Central memory CD4-positive, alpha-beta T cell (primary cell): ENCODE results near the gene AGR2.
"Not testable (repeated sequence)": the region's sequence is repeated elsewhere in the genome, so short reads cannot be mapped to it uniquely, and the experiment has no call there.

Experiments used
- DNase-seq: peaks from one replicate; pipeline ENCODE4 v3.0.0; 2022

Gene AGR2

GRCh38 chr7:16773326-16773725 lies 31.5 kb downstream of the AGR2 start:
- DNase-seq = no peak

DNA sequence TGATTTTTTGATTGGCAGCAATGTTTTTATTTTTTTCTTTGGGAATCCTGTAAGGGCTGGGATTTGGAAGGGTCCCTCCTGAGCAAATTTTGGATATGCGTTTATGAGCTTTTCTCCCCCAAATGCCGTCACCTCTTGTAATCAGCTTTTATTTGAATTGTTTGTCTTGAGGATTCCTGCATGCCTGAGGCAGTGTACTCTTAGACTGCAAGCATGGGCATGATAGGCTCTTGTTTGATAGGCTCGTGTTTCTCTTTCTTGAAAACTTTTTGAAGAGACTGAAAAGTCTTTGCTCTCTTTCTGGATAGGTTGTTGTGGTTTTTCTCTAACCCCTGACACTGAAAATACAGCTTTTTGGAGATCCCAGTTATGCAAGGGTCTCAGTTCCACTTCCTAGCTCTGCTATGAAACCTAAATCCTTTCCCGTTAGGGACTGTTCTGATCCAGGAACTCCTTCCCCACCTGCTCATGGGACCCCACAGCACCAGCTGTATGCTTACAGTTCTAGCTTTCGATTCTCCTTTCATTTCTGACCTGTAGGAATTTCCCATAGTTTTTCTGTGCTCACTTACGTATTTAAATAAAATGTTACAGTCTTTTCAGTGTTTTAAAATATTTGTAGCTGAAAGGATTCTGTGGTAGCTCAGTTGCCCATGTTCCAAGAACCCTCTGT lies 34.0 kb downstream of the AGR2 start:
- DNase-seq = no peak

GRCh38 chr7:16769994-16770393 lies 34.8 kb downstream of the AGR2 start:
- not testable (repeated sequence) for DNase-seq

DNA sequence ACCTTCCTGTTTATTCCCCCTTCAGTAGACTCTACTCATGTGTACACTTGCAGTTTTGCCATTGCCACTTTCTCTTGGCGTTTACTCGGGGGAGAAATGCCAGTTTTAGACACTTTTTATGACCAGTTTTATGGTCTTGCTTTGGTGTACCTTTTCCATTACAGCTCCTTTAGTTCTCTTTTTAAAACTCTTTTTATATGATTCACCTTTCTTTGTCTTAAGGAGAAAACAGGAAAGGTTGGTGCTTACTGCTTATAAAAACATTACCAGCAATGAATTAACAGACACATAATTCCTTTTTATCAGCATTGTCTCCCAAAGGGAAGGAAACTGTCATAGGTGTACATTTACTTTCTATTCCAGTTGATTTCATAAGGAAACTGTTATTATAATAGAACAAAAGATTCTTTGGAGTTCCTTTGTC lies 39.4 kb downstream of the AGR2 start:
- no peak for DNase-seq

- no peak for DNase-seq
Measured at GRCh38 chr7:16764942-16765341, 39.9 kb downstream of the AGR2 start.

- DNase-seq = no peak
Measured at GRCh38 chr7:16762177-16762576, 42.6 kb downstream of the AGR2 start.

GRCh38 chr7:16759840-16760239 lies 45.0 kb downstream of the AGR2 start:
- no peak for DNase-seq

DNA sequence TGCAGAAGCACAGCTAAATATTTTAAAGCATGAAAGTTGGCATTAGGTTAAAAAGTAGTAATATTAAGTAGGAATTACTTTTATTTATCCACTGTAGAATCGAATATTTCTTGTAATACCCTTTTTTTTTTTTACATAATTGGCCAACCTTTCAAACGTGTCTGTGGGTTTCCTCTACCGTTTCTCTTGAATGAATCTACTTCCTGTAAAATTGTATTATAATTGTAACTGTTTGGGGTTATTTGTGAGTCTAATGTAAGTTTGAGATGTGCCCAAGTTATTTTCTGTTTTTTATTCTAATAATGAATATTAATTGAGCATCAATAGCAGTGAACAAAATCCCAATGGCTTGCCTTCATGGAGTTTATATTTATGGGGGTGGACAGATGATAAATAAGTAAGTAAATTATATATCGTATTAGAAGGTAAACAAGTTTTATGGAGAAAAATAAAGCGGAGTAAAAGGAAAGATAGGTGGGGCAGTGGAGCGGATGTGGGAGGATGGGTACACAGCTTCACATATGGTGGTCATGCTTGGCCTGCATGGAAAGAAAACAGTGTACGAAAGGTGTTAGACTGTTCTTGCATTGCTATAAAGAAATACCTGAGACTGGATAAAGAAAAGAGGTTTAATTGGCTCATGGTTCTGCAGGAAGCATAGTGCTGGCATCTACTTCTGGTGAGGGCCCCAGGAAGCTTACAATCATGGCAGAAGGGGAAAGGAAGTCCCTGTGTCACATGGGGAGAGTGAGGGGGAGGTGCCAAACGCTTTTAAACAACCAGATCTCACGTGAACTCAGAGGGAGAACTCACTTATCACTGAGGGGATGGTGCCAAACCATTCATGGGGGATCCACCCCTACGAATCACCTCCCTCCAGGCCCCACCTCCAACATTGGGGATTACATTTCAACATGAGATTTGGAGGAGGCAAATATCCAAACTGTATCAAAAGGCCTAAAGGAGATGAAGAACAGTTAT lies 45.9 kb downstream of the AGR2 start:
- no peak for DNase-seq

DNA sequence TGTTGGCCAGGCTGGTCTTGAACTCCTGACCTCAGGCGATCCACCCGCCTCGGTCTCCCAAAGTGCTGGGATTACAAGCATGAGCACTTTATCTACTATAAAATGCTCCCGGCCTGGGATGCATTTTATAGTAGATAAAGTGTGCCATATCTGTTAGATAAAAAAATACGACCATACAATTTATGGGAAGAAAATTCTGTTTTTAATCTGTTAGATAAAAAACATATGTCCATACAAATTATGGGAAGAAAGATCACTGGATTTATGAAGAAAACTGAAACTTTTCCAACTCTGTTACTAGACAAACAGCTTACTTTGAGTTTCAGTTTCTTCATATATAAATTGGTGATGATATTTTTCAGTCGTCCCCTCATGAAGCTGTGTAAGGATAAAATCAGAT lies 46.8 kb downstream of the AGR2 start:
- DNase-seq = no peak

DNA sequence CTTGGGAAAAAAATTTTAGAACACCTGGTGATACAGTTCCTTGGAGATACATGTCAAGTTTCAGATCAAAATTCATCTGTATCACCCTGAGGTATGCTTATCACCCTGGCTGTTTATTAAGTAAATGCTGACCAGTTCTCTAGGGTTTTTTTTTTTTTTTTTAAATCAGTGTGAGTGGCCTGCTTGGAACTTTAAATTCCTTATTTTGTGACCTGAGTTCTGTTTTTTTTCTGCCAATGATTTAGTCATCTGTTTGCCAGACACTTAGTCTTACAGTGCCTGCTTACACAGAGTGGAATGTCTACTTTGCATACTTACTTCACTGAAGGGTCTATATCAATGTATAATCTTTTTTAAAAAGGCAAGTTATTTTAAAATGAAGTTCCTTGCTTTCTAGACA lies 49.4 kb downstream of the AGR2 start:
- DNase-seq = no peak

DNA sequence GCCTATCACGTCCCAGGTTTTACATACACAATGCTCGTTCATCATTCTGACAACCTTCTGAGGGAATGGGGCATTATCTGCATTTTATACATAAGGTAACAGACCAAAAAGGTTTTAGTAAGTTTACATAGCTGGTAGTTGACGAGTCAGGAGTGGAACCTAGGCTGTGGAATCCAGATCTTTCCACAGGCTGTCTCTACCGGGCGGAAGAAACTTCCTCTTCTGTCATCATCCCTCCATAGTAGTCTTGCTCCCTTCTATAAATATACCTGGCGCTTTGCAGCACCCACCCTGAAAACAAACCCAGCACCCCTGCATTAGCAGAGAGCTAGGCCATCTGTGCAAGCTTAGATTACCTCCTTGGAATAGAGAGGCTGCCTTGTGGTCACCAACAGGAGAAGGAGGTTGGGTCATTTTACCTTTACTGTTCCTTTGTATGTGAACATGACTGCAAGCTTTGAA lies 49.9 kb downstream of the AGR2 start:
- no peak for DNase-seq

DNA sequence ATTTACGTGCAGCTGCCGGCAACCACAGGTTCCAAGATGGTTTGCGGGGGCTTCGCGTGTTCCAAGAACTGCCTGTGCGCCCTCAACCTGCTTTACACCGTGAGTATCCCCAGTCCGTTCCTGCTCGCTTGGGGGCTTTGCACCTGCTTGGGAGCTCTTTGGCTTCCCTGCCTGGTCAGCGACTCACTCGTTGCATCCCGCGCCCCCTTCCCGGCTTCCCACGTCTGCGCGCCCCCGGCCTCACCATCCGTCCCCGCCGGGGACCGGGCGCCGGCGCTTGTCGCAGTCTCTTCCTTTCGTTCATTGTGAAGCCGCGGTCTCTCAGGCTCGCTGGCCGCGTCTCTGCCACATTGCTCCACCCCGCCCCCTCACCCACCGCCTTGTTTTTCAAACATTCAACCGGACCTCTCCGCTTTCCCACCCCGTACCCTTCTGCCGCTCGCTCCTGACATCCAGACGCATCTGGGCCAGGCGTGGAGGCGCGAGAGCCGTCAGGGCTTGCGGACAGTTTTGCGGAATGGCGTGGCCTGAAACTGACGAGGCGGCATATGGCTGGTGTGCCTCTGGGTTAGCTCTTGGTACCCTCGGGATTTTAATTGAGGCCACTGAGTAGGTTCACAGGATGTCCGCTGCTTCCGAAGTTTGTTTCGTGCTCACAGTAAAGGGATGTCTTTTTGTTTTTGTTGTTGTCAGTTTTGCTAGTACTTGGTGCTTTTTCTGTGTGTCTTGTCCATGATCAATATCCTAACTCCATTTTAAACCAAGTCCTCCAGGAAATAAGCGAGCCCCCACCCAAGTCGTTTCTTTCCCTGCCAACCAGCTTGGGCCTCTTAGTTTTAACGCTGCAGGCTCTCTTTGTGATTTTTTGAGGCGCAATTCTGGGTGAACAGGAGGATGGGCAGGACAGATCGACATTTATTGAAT lies 50.6 kb downstream of the AGR2 start:
- no peak for DNase-seq

DNA sequence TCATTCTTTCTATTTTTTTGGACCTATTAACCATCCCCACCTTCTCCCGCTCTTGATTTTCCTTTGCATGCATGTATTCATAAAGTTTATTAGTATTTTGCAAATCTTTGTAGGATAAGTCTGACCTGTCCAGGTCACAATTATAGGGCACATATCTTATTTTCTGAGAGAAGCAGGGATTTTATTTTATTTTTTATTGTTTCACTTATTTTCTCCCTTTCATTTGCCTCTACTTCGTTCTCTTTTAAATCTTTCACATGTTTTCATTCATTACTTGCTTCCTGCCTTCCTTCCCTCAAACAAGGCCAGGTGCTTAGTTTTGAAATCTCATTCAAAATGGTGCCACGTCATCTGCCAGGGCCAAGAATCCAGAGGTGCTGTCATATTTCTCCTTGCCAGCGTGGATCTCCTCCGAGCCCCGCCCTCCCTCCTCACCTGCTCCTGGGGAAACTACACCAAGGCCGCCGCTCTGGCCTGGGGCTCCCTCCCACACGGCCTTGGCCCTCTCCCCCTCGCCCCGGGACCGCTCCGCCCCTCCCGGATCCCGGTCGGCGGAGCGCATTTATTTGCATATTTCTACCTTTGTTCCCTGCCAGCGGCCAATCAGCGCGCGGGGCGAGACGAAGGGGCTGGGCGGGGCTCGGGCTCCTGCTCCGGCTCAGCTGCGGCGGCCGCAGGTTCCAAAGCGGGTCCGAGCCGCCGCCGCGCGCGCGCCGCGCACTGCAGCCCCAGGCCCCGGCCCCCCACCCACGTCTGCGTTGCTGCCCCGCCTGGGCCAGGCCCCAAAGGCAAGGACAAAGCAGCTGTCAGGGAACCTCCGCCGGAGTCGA lies 51.5 kb downstream of the AGR2 start, which contains the start of gene TSPAN13:
TSS of gene TSPAN13 (plus strand) at position 654 of the 830 bp plus-strand sequence. CDS start 213 bp downstream, outside the sequence.
- DNase-seq = peak; percentile 37

DNA sequence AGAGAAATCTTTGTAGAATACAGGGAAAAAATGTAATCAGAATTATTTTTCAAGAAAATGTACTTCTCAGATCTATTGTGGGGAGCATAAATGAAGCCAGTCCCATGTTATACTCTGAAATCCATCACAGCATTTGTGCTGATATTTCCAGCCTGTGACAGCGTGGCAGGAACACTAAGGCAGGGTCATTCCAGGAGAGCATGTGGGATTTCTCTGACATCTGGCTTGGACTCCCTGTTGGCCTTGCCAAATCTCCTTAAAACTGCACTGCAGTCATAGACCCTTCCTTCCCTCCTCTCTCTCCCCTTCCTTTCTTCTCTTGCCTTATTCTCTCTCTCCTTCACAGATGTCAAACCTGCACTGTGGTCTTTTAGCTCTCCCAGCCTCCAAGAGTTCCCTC lies 57.7 kb downstream of the AGR2 start:
- DNase-seq = no peak

DNA sequence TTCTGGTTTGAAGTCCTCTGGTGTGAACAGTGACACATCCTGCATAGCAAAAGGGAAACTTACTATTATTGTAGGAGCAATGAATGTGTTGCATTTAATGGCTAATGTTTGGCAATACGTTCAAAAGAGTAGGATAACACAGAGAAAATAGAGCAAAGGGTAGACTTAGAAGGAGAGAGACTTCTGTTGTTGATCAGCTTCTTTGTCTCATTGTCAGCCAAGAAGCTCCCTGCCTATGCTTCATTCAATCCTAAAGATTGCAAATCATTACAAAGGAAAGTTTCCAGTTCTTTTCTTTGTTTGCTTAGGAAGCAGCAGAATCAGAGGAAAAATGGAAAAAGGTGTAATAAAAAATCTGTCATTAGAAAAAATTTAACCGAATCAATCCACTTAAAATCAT lies 59.2 kb downstream of the AGR2 start:
- no peak for DNase-seq

- DNase-seq = no peak
Measured at GRCh38 chr7:16744518-16745250, 60.1 kb downstream of the AGR2 start.

DNA sequence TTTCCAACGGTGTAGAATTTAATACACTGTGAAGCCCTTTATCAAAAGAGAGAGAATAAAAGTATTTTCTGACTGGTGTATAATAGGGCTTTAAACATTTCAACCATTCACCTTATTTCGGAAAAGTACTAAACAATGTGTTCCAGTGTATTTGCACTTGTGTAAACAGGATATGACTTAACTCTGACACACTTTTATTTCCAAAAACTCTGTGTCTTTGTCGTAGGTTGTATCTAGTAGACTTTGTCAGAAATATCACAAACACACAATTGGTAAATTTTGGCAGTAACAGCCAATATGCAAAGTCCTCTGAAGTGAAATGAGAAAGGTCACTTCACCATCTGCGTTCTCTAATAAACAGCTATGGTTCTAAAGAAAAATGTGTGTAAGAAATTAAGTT lies 61.6 kb downstream of the AGR2 start:
- no peak for DNase-seq

- DNase-seq = no peak
Measured at GRCh38 chr7:16742547-16742946, 62.3 kb downstream of the AGR2 start.
